Measurements from ENCODE around the gene DAZ1.
"Not testable (repeated sequence)": the region's sequence is repeated elsewhere in the genome, so short reads cannot be mapped to it uniquely, and the experiment has no call there.

Gene DAZ1, protein sequence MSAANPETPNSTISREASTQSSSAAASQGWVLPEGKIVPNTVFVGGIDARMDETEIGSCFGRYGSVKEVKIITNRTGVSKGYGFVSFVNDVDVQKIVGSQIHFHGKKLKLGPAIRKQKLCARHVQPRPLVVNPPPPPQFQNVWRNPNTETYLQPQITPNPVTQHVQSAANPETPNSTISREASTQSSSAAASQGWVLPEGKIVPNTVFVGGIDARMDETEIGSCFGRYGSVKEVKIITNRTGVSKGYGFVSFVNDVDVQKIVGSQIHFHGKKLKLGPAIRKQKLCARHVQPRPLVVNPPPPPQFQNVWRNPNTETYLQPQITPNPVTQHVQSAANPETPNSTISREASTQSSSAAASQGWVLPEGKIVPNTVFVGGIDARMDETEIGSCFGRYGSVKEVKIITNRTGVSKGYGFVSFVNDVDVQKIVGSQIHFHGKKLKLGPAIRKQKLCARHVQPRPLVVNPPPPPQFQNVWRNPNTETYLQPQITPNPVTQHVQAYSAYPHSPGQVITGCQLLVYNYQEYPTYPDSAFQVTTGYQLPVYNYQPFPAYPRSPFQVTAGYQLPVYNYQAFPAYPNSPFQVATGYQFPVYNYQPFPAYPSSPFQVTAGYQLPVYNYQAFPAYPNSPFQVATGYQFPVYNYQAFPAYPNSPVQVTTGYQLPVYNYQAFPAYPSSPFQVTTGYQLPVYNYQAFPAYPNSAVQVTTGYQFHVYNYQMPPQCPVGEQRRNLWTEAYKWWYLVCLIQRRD

GRCh38 chrY:23198908-23199307, at the start of gene DAZ1:
Gene DAZ1 (minus strand): TSS chrY:23199008. CDS start chrY:23198800, 208 bp downstream.
- not testable (repeated sequence) for DNase-seq

DNA sequence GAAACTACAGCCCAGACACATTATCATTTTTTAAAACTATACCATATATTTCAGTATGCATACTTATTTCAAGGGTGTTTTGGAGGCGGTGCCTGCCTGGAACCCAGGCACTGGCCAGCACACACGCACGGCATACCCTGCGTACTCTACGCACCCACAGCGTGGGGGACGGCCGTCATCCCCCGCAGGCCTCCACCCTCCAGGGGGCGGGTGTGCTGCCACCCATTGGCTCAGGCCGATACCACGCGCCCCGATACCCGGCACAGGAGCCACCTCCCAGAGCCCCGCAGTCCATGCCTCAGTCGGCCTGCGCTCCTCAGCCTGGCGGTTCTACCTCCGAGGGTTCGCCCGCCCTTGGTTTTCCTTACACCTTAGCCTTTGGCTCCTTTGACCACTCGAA, 20.4 kb upstream of the DAZ1 start, which contains the start of gene DAZ2:
Gene DAZ2 (plus strand): TSS at position 301 of the 400 bp plus-strand sequence. CDS start 208 bp downstream, outside the sequence.
- not testable (repeated sequence) for DNase-seq

- not testable (repeated sequence) for DNase-seq
Measured at GRCh38 chrY:23210681-23211080, 11.9 kb upstream of the DAZ1 start.

DNA sequence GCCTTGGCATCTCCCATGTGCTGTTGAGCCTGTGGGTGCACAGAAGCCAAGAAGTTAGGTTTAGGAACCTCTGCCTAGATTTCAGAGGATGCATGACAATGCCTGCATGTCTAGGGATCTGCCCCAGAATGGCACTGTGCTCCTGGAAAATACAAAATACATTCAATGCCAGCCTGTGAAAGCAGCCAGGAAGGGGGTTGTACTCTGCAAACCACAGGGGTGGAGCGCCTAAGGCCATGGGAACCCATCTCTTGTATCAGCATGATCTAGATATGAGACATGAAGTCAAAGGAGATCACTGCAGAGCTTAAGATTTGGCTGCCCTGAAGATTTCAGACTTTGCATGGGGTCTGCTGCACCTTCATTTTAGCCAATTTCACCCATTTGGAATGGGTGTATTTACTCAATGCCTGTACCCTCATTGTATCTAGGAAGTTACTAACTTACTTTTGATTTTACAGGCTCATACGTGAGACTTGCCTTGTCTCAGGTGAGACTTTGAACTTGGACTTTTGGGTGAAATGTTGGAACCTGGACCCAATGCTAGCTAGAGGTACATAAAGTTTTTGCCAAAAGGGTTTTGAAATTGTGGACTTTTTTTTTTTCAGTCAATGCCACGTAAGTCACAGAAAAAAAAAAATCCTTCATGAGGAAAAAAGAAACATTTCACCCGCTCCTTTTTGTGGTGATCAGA, 11.1 kb upstream of the DAZ1 start:
- DNase-seq, result not testable (repeated sequence)

DNA sequence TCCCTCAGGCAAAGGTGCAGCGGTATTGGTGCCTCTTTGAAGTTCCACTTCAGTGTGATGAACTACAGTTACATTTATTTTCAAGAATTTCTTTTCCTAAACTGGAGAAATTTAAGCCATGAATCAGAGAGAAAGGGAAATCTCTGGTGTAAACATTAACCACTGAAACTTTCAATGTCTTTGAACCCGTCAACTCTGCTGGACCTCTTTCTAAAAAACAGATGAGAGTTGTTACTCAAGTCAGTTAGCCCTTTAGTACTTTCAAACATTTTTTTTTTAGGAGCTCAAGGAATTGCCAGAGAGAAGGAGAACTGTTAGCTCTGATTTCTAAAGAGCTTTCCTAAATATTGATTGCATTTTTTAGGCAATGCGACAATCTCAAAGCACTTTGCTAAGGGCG, 8.6 kb upstream of the DAZ1 start:
- DNase-seq, result not testable (repeated sequence)
